Panc1 (cell line): Measurements from ENCODE around the gene ETFA. TPM values are rescaled to one million over a fixed set of nuclear protein-coding genes. Genes with fewer than 3 reads are reported as not detected.

Experiments
- ATAC-seq: fragments of 200-7000 bp; cut with Tn5 transposase; 2 replicates; pipeline ENCODE4 v1.9.1; 2020; ENCODE audit warnings: mild to moderate bottlenecking, moderate library complexity
- BruUV-seq: library from RNA; stranded (reverse); fragments of 400-500 nt; replicated peaks from 2 replicates; lab custom pipeline; 2021; lab: Mats Ljungman, UMichigan
- CTCF ChIA-PET: fragments of 300-600 bp; sonication (Branson Sonifier 250); formaldehyde crosslinking; loops from one replicate; lab custom pipeline; 2022; ENCODE audit warnings: antibody characterized with exemption; lab: Charles Lee
- POLR2A ChIA-PET: fragments of 300-600 bp; sonication (Branson Sonifier 250); formaldehyde crosslinking; loops from one replicate; lab custom pipeline; 2022; ENCODE audit warnings: antibody characterized with exemption; lab: Charles Lee
- DNase-seq: peaks from one replicate; pipeline ENCODE4 v3.0.0-alpha.2; 2010; ENCODE audit warnings: low read depth, low spot score
- H3K27ac ChIP-seq: 2 replicates; pipeline ENCODE4 v1.5.1; 2011; ENCODE audit warnings: mild to moderate bottlenecking, low read length, inconsistent platforms
- H3K27me3 ChIP-seq: fragments of 200-500 bp; sonication (Bioruptor generic); 2 replicates; pipeline ENCODE4 v1.6.0; 2014; ENCODE audit warnings: low read length, inconsistent platforms; ENCODE audit not compliant: control insufficient read depth, insufficient read depth
- H3K36me3 ChIP-seq: fragments of 200-500 bp; sonication (Bioruptor generic); 2 replicates; pipeline ENCODE4 v1.5.1; 2014; ENCODE audit warnings: inconsistent platforms, mild to moderate bottlenecking, low read length, moderate library complexity; ENCODE audit not compliant: control insufficient read depth, insufficient read depth
- H3K4me1 ChIP-seq: 2 replicates; pipeline ENCODE4 v1.5.1; 2011; ENCODE audit warnings: inconsistent platforms, mild to moderate bottlenecking, low read length, moderate library complexity; ENCODE audit not compliant: control insufficient read depth, insufficient read depth
- H3K4me3 ChIP-seq, 2 experiments: 2 replicates each; pipeline ENCODE4 v1.5.1; 2011 to 2012; ENCODE audit warnings: low read depth in 2 of 2, low read length in 2 of 2, mild to moderate bottlenecking in 2 of 2, inconsistent platforms in 1 of 2, moderate library complexity in 1 of 2
- H3K9me3 ChIP-seq: fragments of 200-500 bp; sonication (Bioruptor generic); 2 replicates; pipeline ENCODE4 v1.5.1; 2014; ENCODE audit warnings: low read depth, mild to moderate bottlenecking, inconsistent platforms, low read length, moderate library complexity; ENCODE audit not compliant: control insufficient read depth, insufficient read depth
- POLR2AphosphoS5 ChIP-seq: IDR thresholded peaks from 2 replicates; pipeline ENCODE4 v1.6.1; 2012; ENCODE audit warnings: mild to moderate bottlenecking, low read depth, low read length, moderate library complexity
- SIN3A ChIP-seq: IDR thresholded peaks from 2 replicates; pipeline ENCODE4 v1.6.1; 2012; ENCODE audit warnings: low read depth, mild to moderate bottlenecking, low read length, moderate library complexity, borderline replicate concordance; ENCODE audit not compliant: insufficient read depth
- TCF7L2 ChIP-seq: IDR thresholded peaks from 2 replicates; pipeline ENCODE4 v1.6.1; 2011; ENCODE audit warnings: mild to moderate bottlenecking, low read depth, low read length, inconsistent platforms
- in situ Hi-C: cut with HindIII; loops from 2 replicates; pipeline ENCODE4 v1.10.0; 2016; ENCODE audit warnings: low sequenced_read_pairs, low pct_unique_long_range_greater_than_20kb
- intact Hi-C: fragments of 100-400 bp; cut with micrococcal nuclease; formaldehyde crosslinking; loops from one replicate; pipeline ENCODE4 v1.10.0; 2022; ENCODE audit not compliant: unreplicated experiment
- total RNA-seq: library from RNA; stranded (reverse); gene quantifications from one replicate; pipeline ENCODE4 v1.2.1, GENCODE V29; 2021; ENCODE audit not compliant: unreplicated experiment
- TF ChIP-seq, protein P1 (sequence below): fragments of 450-650 bp; IDR thresholded peaks from 2 replicates; pipeline ENCODE4 v1.5.1; 2017; ENCODE audit warnings: mild to moderate bottlenecking
- TF ChIP-seq, protein P2 (sequence below), 2 experiments: IDR thresholded peaks; 2 replicates each; pipeline ENCODE4 v1.6.1; 2011 to 2012; ENCODE audit warnings: low read depth in 2 of 2, control low read depth in 1 of 2, low read length in 1 of 2, mild to moderate bottlenecking in 1 of 2, moderate library complexity in 1 of 2; ENCODE audit not compliant: insufficient read depth in 1 of 2

ETFA gene
- total RNA-seq, 1 experiment from 2014 or later, result 159 TPM

DNA sequence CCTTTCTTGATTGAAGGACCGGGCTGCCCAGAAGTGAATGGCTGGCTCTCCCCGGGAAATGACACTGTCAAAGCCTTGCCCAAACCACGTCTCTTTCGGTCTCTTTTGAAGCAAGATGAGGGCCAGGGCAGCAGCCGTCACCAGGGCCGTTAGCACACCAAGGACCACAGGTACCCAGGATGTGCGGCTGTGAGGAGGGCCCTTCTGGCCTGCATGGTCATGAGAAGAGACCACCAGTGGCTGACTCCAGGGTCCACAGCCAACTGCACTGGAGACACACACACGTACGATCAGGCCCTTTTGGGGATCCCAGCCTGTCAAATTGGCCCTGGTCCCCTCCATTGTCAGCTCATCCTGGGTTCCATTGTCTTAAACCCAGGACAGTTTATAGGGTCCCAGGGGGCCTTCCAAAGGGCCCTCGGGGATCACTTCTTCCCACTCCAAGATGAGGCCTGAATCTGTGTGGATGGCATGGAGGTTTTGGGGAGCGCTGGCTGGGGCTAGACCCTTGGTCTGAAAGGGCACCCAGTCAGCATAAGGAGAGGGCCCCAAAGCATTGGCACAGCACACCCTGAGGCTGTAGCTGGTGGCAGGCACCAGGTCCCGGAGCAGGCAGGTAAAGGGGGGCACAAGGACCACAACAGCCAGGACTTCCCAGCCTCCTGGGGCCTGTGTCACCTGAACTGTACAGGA lies 50.9 kb downstream of the ETFA start:
- TF ChIP-seq, protein P1, sequence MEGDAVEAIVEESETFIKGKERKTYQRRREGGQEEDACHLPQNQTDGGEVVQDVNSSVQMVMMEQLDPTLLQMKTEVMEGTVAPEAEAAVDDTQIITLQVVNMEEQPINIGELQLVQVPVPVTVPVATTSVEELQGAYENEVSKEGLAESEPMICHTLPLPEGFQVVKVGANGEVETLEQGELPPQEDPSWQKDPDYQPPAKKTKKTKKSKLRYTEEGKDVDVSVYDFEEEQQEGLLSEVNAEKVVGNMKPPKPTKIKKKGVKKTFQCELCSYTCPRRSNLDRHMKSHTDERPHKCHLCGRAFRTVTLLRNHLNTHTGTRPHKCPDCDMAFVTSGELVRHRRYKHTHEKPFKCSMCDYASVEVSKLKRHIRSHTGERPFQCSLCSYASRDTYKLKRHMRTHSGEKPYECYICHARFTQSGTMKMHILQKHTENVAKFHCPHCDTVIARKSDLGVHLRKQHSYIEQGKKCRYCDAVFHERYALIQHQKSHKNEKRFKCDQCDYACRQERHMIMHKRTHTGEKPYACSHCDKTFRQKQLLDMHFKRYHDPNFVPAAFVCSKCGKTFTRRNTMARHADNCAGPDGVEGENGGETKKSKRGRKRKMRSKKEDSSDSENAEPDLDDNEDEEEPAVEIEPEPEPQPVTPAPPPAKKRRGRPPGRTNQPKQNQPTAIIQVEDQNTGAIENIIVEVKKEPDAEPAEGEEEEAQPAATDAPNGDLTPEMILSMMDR, result no peak
- TF ChIP-seq, protein P2, sequence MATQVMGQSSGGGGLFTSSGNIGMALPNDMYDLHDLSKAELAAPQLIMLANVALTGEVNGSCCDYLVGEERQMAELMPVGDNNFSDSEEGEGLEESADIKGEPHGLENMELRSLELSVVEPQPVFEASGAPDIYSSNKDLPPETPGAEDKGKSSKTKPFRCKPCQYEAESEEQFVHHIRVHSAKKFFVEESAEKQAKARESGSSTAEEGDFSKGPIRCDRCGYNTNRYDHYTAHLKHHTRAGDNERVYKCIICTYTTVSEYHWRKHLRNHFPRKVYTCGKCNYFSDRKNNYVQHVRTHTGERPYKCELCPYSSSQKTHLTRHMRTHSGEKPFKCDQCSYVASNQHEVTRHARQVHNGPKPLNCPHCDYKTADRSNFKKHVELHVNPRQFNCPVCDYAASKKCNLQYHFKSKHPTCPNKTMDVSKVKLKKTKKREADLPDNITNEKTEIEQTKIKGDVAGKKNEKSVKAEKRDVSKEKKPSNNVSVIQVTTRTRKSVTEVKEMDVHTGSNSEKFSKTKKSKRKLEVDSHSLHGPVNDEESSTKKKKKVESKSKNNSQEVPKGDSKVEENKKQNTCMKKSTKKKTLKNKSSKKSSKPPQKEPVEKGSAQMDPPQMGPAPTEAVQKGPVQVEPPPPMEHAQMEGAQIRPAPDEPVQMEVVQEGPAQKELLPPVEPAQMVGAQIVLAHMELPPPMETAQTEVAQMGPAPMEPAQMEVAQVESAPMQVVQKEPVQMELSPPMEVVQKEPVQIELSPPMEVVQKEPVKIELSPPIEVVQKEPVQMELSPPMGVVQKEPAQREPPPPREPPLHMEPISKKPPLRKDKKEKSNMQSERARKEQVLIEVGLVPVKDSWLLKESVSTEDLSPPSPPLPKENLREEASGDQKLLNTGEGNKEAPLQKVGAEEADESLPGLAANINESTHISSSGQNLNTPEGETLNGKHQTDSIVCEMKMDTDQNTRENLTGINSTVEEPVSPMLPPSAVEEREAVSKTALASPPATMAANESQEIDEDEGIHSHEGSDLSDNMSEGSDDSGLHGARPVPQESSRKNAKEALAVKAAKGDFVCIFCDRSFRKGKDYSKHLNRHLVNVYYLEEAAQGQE (IDR thresholded peaks at IDR 0.05; ENCODE audit: insufficient read depth in 1 of 2, low read depth in 2 of 2, low read length in 1 of 2), result no peak
- TF ChIP-seq POLR2AphosphoS5, result no peak
- TF ChIP-seq TCF7L2, result no peak
- TF ChIP-seq SIN3A, result no peak
- ChIA-PET CTCF (no interaction called here), POLR2A (no interaction called here)
- no peak for ATAC-seq
- intact Hi-C loops (no loop called here), in situ Hi-C loops (no loop called here)
- Histone ChIP-seq H3K9me3 (peaks cover 22% of the 10 kb centered on the region), H3K27ac (no peak overlapping the region), H3K36me3 (no peaks in the 10 kb centered on the region), H3K27me3 (no peaks in the 10 kb centered on the region), H3K4me3 (no peak overlapping the region), H3K4me1 (no peaks in the 10 kb centered on the region)
- BruUV-seq, result no TSS peak
- DNase-seq, result no peak

DNA sequence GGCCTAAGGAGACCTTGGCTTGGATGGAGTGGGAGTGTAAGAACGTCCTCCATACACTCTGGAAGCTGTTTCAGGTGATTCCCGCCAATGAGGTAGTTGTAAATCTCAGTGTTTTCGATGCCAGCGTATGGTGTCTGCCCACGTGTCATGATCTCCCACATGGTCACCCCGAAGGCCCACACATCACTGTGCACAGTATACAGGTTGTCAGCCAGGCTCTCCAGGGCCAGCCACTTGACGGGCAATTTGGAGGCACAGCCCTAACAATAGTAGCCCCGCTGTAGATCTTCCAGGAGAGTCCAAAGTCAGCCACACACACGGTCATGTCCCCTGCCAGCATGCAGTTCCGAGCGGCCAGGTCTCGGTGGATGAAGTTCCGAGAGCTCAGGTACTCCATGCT lies 51.9 kb downstream of the ETFA start:
- CTCF ChIA-PET, result interaction anchor here (0.6 kb wide), 1 partner anchor 30 kb away, joined by 5 read pairs; no protein-coding TSS in a partner anchor
- H3K9me3 ChIP-seq, result peaks cover 15% of the 10 kb centered on the region
- no TSS peak for BruUV-seq
- POLR2A ChIA-PET, result no interaction called here
- ATAC-seq (no peak), DNase-seq (no peak)
- H3K27ac ChIP-seq, result no peak overlapping the region
- H3K4me1 ChIP-seq, result no peaks in the 10 kb centered on the region
- no peaks in the 10 kb centered on the region for H3K27me3 ChIP-seq
- no peaks in the 10 kb centered on the region for H3K36me3 ChIP-seq
- TF ChIP-seq, protein P1, result no peak
- TF ChIP-seq POLR2AphosphoS5, result no peak
- no peak overlapping the region for H3K4me3 ChIP-seq
- intact Hi-C loops, result no loop called here
- in situ Hi-C loops, result no loop called here
